HG03558 (cell line): ENCODE results near the gene SSBP3.
"Not testable (repeated sequence)": the region's sequence is repeated elsewhere in the genome, so short reads cannot be mapped to it uniquely, and the experiment has no call there.

Experiments
- ATAC-seq: cut with Tn5 transposase; IDR thresholded peaks from one replicate; pipeline ENCODE4 v1.9.1; 2021; ENCODE audit warnings: moderate number of reproducible peaks; ENCODE audit not compliant: unreplicated experiment; ENCODE audit errors: extremely low read depth

SSBP3 gene

GRCh38 chr1:54356680-54357147 is 49.5 kb downstream of the SSBP3 start:
- no peak for ATAC-seq

GRCh38 chr1:54355931-54356679 is 50.1 kb downstream of the SSBP3 start:
- ATAC-seq = no peak

DNA sequence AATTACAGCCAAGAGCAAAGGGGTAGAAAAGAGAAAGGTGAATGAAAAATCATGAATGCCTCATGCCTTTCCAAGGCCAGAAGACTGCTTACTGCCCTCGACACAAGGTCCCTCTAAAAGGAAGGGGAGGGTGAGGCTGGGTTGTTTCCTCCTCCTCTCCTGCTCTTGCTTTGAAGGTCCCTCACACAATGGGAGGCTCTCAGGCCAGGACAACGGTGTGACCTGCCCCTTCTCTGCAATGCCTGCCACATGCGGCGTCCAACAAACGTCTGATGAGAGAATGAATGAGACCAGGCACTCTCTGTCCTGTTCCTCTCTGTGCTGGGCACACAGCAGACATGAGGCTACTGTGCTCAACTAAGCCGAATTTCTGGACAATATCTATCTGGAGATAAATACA is 51.3 kb downstream of the SSBP3 start:
- ATAC-seq = no peak

- no peak for ATAC-seq
Observed at GRCh38 chr1:54353959-54354358, 52.2 kb downstream of the SSBP3 start.

GRCh38 chr1:54352755-54353154 is 53.4 kb downstream of the SSBP3 start:
- ATAC-seq = no peak

DNA sequence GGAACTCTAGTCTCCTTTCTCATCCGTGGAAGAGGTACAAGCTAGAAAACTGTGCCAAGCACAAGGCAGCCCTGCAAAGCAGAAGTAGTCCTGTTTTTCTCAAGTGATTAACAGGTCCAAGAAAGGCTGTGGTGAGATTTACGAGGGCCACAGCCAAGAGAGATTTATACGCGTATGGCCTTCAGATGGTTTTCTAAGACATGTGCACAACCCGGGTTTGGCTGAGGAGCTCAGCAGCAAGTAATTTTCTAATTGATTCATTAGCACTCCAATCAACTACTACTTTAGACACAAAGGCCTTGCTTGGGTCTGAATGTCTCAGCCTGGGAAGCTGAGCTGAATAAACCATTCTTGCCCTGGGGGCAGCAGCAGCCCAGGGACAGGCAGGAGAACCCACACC is 55.8 kb downstream of the SSBP3 start:
- no peak for ATAC-seq

DNA sequence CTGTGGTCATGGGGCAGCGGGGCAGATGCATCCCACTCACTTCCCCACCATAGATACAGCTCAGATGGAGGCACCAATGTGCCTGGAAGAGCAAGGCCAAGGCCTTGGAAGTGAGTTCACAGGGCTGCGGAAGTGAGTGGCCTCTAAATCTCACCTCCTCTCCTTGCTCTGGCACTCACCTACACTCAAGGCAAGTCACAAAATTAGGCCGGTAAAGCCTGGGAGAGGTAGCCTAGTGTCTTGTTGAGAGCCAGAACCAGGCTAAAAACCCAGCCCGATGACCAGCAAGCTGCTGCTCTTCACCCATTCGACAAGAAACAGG is 57.5 kb downstream of the SSBP3 start:
- ATAC-seq = no peak

DNA sequence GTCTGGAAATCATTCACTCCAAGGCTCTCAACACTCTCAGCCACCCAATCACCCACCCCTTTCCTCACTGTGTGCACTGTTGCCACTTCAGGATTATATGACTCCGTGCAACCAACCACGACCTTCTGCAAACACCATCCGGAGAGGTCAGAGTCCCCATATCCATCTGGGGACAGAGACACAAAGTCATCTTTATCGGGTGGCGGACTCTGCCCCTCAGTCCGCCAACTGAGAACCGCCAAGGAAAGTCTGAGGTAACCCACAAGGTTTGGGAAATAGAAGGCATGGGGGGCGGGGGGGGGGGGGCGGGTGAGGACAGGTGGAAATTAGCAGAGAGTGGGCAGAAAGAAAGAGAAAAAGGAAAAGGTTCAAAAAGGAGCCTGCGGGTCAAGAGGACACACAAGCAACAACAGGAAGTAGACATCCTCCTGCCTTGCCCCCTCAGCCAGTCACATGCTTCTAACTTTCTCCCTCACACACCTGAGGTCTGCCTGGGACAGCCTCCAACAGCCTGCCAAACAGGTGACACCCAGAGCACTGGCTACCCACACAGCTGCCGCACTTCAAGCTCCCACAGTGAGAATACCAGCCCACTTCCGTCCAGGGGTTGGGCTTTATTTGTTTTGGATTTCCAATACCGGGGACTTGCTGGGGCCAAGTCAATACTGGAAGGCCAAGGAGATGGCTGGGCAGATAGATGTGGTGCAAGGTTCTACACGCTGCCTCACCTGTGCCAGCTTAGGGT is 58.1 kb downstream of the SSBP3 start:
- ATAC-seq = no peak

- no peak for ATAC-seq
Observed at GRCh38 chr1:54347261-54347954, 58.8 kb downstream of the SSBP3 start.

DNA sequence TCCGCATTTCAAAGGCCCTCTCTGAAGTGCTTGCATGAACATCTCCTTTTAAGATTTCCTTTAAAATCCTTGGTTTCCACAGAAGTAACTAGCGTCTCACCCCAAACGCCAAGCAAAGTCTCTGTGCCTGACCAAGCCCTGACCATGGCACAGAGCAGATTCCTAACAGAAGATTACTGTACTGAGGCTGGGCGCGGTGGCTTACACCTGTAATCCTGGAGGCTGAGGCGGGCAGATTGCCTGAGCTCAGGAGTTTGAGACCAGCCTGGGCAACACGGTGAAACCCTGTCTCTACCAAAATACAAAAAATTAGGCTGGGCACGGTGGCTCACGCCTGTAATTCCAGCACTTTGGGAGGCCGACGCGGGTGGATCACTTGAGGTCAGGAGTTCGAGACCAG is 60.6 kb downstream of the SSBP3 start:
- not testable (repeated sequence) for ATAC-seq

- ATAC-seq = no peak
Observed at GRCh38 chr1:54345116-54345515, 61.1 kb downstream of the SSBP3 start.

DNA sequence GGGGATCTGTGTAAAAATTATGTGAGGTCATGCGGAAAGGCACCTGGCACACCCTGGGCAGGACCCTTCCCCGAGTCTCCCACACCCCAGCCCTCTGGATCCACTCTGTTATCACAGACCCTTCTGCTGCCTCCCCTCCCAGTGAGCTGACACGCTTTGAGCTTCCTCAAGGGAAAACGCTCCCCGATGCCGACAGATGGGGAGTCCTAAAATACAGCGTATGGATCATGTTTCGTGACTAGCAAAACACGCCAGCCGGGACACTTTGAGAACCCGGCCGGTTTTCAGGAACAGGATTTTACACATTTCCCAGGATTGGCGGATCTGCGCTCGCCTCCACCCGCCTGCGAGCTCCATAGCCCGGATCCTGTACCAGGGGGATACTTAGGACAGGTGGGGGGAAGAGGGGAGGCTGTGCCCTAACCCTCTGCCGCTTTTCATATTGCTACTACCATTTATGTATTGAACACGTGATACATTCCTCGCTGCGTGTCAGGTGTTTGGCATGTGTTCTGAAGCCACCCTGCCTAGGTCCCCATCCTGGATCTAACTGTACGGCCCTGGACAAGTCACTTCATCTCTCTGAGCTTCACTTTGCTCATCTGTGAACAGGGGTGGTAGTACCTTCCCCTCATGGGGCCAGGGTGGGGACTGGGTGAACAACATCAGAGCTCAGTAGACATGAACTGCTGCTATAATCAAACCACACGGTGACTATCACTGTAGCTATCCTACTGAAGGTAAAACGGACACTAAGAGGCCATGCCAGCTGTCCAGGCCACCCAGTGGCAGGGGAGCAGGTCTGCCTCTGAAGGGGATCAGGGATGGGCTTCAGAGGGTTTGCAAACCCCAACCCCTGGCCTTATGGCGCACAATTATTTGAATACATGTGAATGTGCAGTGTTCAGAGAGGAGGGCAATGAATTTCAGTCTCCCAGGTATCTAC is 63.2 kb downstream of the SSBP3 start:
- no peak for ATAC-seq

DNA sequence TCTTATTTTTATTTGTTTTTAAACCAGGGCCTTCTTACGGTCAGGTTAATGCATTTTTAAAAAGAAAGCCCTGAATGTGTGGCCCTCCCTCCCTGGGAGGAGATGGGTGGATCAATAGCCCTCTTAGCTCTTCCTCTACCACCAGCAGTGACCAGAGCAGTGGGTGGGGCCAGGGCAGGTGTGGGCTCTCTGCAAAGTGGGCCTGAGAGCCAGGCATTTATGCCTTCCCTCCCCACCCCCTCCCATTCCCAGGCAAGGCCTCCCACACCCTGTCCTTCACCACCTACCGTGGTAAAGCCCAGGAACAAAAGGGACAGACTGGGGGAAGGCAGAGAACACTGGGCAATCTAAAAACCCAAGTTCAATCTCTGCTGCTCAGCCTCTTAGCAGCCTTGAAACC is 63.9 kb downstream of the SSBP3 start:
- ATAC-seq = no peak

- no peak for ATAC-seq
Observed at GRCh38 chr1:54341763-54342162, 64.4 kb downstream of the SSBP3 start.

DNA sequence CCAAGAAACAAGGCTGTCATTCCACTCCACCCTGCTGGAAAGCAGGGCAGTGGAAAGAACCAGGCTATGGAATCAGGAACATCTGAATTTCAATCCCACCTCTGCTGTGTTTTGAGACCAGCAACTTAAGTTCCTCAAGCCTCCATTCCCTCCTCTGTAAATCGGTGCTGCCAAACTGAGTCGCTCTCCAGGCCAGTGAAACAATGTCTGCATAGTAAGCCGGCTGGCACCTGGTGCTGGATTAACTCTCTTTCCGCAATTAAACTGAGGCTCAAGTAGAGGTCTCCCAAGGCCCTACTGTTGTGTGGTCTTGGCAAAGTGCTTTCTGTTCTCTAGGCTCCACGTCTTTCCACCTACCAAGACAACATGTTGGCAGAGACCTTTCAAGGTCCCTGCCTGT is 65.3 kb downstream of the SSBP3 start:
- no peak for ATAC-seq

DNA sequence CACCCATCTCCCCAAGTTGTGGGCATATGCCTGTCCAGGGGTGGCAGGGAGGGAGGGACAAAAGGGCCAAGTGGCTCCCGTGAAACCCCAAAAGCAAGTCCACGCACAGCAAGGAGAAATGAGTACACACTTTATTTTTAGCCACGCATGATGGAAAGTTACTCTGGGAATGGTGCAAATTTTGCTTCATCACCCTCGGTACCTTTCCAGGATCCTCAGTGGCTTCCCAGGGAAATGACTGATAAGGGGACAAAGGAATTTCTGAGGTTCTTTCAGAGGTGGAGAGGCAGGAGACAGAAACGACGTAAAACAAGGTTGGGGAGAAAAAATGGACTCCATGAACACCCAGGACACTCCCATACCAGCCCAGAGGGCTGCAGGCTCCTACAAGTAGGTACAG is 65.8 kb downstream of the SSBP3 start:
- no peak for ATAC-seq

DNA sequence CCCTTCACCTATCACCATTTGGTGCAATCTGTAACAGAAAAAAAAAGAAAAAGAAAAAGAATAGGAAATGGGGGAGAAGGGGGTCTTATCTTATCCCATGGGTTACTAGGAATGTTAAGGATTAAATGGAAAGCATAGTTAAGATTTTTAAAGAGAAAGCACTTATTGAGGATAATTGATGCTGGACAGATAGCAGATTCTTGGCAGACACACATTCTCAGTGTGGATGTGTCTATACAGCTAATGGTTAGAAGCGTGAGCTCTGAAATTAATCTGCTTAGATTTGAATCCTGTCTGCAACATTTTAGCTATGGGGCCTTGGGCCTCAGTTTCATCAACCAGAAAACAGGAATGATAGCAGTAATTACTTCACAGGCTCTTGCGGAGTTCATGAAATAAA is 67.1 kb downstream of the SSBP3 start:
- ATAC-seq = no peak

- ATAC-seq = no peak
Observed at GRCh38 chr1:54338464-54338863, 67.7 kb downstream of the SSBP3 start.

GRCh38 chr1:54337928-54338327 is 68.3 kb downstream of the SSBP3 start:
- ATAC-seq = no peak

GRCh38 chr1:54337034-54337433 is 69.2 kb downstream of the SSBP3 start:
- ATAC-seq = no peak
